Left cardiac atrium (tissue), 4 donors: ENCODE data around the gene PHF23. TPM values are rescaled to one million over a fixed set of nuclear protein-coding genes. Genes with fewer than 3 reads are reported as not detected.

Experiments used
- ATAC-seq, 2 donors: fragments of 200-7000 bp; cut with Tn5 transposase; one replicate each; pipeline ENCODE4 v1.9.1; 2020; ENCODE audit warnings: mild to moderate bottlenecking in 2 of 2, moderate library complexity in 2 of 2
- DNase-seq: peaks from one replicate; pipeline ENCODE4 v3.0.0-alpha.2; 2020
- intact Hi-C, 2 donors: fragments of 100-400 bp; cut with DNase I; formaldehyde crosslinking; loops; one replicate each; pipeline versions ENCODE4 v1.14.1 to v1.15.1; 2022 to 2023
- total RNA-seq, 2 donors: library from RNA; stranded (reverse); fragmentation: NEBNext Ultra II Directional; extraction: Animal tissue kit (Norgen Biotek cat#: 25700); gene quantifications; one replicate each; pipeline ENCODE4 v1.2.1, GENCODE V29; 2021
- donor health status: DM: no; HTN: yes; CAD: no.
- donor health status: DM: no; HTN: yes; CAD: no; lungs with severe emphysema.
- donor health status: DM: yes; HTN: yes; CAD: no.
- donor health status: Dilated cardiomyopathy.

Gene PHF23
- total RNA-seq, 2 donors from 2014 or later = 18.5 to 27.5 TPM

DNA sequence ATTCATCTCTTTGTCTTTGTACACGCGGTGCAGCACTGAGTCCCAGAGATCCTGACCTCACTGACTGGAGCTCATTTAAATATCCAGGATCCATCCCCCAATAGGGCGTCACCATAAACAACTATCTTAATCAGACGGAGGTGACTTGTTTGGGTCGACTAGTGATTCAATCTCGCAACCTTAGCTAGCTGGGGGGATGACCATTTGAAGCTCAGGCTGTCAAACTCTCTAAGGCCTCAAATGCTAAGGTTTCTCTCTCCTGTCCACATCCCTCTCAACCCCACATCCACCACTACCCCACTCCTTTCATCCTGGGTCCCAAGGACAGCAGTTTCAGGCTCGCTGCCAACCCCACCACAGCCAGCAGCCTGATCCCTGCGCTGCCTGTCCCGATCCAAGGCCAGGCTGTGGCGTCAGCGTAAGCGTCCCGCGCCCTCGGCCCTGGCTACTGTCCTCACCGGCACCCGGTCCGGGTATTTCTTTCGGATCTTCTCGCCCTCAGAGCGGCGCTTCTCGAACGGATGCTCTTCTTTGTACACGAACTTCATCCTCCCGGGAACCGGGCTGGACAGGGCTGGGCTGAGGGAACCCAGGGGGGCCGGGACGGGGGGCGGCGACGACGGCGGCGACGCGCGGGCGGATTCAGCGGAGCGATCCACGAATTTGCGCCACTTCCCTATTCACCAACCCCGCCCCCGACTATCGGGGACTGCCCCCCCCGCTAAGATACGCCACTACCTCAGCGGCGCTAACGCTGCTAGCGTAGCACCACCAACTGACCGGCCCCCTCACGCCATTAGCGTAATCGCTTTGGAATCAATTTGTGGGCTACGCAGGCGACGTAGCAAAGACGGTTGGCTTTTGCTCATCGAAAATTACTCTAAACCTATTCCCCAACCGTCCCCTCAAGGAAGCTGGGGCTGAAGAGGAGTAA is 2.8 kb upstream of the PHF23 start, which contains the start of gene GABARAP:
Gene GABARAP (minus strand): TSS at position 667 of the 934 bp plus-strand sequence. CDS start 119 bp downstream, at position 548.
- DNase-seq (peak; percentile 94), ATAC-seq (peak; percentile 38 to 43)
- intact Hi-C loops = no loop called here

GRCh38 chr17:7241090-7241733 is 2.0 kb upstream of the PHF23 start:
- no peak for ATAC-seq
- no peak for DNase-seq
- intact Hi-C loops = no loop called here

DNA sequence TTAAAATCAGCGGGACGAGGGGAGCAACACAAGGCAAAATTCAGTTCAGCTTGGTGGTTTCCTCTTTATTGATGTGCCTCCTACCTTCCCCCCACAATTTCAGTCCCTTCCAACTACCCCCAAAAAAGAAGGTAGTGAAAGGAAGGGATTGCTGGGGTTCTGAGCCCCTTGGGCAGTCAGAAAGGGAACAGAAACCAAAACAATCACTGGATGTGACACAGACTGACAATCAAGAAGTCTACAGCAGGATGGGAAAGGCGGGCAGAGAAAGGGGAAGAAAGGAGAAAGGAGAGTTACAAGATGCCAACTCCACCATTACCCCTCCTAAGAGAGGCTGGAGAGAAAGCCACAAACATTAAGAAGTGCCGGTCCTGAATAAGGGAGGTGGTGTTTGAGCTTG is 1.1 kb upstream of the PHF23 start:
- ATAC-seq = no peak
- no peak for DNase-seq
- intact Hi-C loops = no loop called here

DNA sequence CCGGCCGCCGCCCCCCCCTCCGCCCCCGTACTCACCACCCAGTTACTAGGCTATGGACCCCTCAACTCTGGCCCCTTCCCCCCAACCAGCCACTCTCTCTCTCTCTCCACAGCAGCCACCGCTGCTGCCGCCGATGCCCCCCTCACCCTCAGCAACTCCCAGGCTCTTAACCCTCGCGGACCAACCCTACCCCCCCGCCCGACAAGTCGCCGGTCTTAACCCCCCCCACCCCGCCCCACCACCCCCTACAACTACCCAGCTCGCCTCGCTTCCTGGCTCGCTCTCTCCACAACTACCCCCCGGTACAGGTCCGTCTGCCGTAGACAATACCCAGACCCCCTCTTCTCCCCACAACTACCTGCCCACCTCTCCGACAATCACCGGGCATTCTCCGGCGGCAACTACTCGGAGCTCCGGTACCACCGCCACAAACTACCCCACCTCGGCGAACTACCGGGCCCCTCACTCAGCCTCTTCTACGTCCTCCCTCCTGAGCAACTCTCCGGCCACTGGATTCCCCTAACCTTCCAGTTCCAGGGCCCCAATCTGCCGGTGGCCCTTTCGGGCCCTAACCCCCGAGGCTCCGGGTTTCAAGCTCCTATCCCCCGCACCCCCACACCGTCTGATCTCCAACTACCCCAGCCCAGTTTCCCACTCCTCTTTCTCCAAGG is 702 bp downstream of the PHF23 start:
- DNase-seq = peak; percentile 55
- intact Hi-C loops = no loop called here
- no peak for ATAC-seq

- peak; percentile 88 for DNase-seq
- intact Hi-C loops = no loop called here
- ATAC-seq = peak; percentile 3 to 7
Observed at GRCh38 chr17:7237761-7238419, 1.4 kb downstream of the PHF23 start.

DNA sequence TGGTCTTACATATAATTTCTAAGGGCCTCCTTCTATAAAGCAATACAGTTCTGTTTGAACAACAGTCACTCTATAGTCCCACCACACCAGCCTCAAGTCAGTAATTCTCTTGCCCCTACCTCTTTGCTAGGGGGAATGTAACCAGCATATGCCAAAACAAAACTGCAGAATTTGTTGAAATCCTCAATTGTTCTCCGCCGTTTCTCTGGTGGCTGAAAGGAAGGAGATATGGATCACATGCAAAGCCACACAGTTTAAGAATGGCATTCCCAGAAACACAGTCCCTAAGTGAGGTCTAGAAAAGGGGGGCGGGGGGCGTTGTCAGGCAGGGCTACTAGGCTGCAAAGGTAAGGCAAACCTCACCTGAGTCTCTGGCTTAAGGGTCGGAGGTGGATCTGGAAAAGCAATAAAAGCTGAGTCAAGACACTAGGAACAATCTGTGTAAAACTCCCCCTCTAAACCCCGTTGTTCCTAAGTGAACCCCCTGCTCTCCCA is 1.9 kb downstream of the PHF23 start:
- no peak for DNase-seq
- intact Hi-C loops = no loop called here
- no peak for ATAC-seq

DNA sequence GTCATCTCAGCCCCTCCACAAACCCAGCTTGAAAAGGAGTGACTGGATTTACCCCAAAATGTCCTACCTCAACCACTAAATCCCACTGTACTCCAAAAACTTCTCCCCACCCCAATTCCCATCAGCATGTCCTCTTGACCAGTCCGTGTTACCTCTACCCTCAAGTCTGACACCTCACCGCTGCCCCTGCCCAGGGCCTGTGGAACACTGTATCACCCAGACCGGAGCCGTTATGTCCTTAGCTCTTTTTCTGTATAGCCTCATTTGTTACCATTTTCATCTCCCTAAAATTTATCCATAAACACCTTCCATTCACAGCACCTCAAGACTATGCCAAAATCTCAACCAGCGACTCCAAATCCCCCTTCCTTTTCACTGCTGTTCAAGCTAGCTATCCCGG is 2.4 kb downstream of the PHF23 start:
- no peak for ATAC-seq
- intact Hi-C loops = no loop called here
- no peak for DNase-seq

- ATAC-seq (no peak), DNase-seq (no peak)
- intact Hi-C loops = no loop called here
Observed at GRCh38 chr17:7235693-7236665, 3.3 kb downstream of the PHF23 start.

- ATAC-seq (peak; percentile 65 to 71), DNase-seq (peak; percentile 96)
- intact Hi-C loops = no loop called here
Observed at GRCh38 chr17:7234083-7234951, 4.9 kb downstream of the PHF23 start, which contains the start of gene DVL2. DVL2 (minus strand) TSS chr17:7234517; CDS start chr17:7234262, 255 bp downstream.

DNA sequence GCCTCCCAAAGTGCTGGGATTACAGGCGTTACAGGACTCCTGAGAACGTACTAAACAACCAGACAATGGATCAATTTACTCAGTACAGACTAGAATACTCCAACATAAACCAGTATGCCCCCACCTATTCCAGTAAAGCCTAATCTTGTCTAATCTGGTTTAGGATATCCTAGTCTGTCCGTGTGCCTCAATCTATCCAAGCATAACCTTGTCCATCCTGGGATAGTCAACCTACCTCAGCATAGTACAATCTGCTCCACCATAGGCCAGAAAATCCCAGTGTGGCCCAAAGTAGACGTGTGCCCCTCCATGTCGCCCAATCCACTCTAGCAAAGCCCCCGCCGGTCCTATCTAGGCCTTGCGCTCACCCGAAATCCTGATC is 5.6 kb downstream of the PHF23 start:
- DNase-seq (no peak), ATAC-seq (peak in 1 of 2 donors; percentile 7)
- intact Hi-C loops = no loop called here

- no peak for ATAC-seq
- intact Hi-C loops = no loop called here
- no peak for DNase-seq
Observed at GRCh38 chr17:7232114-7232513, 7.1 kb downstream of the PHF23 start.

- DNase-seq (peak; percentile 22), ATAC-seq (no peak)
Observed at GRCh38 chr17:7229504-7229903, 9.8 kb downstream of the PHF23 start.

DNA sequence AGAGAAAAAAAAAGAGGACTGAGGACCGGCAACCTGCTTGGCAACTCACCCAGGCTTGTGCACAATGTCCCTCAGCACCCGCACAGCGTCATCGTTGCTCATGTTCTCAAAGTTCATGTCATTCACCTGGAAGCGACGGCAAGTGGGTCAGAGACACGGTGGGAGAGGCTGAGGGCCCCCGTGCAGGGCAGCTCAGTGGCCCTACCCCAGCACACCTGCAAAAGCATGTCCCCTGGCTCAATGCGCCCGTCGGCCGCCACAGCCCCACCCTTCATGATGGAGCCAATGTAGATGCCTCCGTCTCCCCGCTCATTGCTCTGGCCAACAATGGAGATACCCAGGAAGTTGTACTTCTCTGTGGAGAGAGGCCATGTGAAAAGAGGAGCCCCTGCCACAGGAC is 10.3 kb downstream of the PHF23 start:
- no peak for DNase-seq
- intact Hi-C loops = no loop called here
- no peak for ATAC-seq

More at GRCh38 chr17:7229504-7229903, 9.8 kb downstream of the PHF23 start:
- intact Hi-C loops = no loop called here

DNA sequence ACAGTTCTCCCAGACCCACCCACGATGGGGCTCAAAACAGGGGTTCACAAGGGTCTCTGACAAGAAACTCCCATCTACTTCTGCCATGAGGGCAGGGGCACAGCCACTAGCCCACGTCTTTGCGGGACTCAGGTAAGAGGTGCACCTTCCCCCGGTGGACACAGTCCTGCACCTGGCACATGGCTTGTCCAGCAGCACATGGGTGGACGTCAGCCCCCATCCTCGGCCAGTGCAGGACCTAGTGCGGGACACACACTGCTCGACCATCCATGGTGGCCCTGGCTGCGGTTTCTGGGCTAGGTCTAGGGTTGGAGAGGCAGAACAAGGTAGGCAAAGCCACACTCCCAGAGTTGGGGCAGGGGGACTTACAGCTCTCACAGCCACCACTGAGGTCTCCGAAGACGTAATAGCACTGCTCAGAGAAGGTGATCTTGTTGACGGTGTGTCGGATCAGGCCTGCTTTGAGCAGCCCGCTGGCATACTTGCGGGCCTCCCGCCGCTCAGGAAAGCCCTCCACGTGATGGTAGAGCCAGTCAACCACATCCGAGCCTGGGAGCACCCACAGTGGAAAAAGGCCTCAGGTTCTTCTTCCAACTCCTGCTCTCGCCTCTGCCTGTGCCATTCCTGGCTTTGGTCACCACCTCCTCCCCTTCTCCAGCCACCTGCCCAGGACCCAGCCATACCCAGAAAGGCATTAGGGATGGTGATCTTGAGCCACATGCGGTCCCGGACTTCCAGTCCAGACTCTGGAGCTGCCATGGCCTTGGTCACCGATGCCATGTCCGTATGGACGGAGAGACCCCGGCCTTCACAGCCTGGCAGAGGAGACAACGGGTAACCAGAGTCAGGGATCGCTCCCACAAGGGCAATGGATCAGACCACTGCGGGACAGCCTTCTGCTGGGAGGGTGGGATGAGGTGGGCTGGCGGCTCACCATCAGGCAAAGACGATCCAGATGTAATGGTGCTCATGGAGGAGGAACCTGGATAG is 12.2 kb downstream of the PHF23 start:
- DNase-seq (peak; percentile 21), ATAC-seq (no peak)
- intact Hi-C loops = no loop called here

GRCh38 chr17:7225711-7226331 is 13.4 kb downstream of the PHF23 start:
- intact Hi-C loops = no loop called here
- ATAC-seq (no peak), DNase-seq (peak; percentile 26)
